Islet precursor cell (in vitro differentiated cells): Measurements from ENCODE around the gene INPP5D.
"Not testable (repeated sequence)": the region's sequence is repeated elsewhere in the genome, so short reads cannot be mapped to it uniquely, and the experiment has no call there.

Experiments used
- DNase-seq: peaks from one replicate; pipeline ENCODE4 v3.0.0-alpha.2; 2018

The INPP5D gene

DNA sequence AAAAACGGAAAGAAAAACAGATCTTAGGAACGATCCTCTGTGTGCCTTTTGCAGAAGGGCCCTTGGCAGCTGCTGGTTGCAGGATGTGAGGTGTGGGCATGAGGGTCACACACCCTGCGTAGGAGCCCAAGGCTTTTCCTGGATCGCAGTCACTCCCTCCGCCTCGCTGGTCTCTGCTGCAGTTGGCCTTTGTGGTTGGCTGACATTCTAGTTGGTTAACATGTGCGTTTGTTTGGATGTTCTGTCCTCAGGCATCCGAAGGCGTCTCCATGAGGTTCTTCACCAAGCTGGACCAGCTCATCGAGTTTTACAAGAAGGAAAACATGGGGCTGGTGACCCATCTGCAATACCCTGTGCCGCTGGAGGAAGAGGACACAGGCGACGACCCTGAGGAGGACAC lies 61.7 kb downstream of the INPP5D start:
- peak; percentile 68 for DNase-seq

DNA sequence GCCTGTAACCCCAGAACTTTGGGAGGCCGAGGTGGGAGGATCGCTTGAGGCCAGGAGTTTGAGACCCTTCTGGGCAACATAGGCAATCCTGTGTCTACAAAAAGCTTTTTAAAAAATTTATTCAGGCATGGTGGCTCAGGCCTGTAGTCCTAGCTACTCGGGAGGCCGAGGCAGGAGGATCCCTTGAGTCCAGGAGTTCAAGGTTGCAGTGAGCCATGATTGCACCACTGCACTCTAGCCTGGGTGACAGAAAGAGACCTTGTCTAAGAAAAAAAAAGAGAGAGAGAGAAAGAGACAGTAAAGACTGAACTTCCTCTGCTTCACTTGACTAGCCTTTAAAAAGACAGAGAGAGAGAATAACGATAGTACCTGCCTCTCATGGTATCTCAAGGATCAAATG lies 62.4 kb downstream of the INPP5D start:
- no peak for DNase-seq

DNA sequence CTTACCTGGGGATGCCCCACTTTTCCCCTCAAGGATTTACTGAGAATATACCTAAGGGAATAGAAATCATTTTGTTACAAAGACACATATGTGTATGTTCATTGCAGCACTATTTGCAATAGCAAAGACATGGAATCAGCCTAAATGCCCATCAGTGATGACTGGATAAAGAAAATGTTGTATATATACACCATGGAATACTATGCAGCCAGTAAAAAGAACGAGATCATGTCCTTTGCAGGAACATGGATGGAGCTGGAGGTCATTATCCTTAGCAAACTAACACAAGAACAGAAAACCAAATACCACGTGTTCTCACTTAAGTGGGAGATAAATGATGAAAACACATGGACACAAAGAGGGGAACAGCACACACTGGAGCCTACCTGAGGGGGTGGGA lies 63.4 kb downstream of the INPP5D start:
- not testable (repeated sequence) for DNase-seq

DNA sequence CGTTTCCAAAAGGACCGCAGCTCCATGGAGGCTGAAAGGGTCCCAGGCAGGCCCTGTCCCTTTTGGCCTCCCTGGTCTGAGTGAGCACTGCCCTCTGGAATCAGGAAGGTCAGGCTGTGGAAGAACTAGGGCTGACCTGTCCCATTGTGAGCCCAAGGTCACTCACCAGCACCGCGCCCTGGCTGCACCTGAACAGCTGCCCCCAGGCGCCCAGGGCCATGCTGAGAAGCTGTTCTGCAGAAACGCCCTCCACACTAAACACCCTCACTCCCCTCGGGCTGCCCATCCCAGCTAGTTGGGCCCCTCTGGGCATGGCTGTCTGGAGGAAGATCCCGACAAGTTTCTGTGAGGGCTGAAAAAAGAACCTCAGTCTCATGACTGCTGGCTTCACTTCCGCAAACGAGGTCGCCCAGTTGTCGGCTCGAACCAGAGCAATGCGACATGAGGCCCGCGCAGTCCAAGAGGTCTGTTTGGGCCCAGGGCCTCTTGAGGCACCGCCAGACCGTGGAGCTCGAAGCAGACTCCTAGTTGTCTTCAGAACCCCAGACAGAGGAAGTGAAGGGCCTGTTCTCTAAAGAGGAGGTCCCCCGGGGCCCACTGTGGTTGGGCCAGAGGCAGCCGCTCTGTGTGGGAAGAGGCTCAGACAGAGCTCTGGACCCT lies 64.4 kb downstream of the INPP5D start:
- DNase-seq, result no peak

DNA sequence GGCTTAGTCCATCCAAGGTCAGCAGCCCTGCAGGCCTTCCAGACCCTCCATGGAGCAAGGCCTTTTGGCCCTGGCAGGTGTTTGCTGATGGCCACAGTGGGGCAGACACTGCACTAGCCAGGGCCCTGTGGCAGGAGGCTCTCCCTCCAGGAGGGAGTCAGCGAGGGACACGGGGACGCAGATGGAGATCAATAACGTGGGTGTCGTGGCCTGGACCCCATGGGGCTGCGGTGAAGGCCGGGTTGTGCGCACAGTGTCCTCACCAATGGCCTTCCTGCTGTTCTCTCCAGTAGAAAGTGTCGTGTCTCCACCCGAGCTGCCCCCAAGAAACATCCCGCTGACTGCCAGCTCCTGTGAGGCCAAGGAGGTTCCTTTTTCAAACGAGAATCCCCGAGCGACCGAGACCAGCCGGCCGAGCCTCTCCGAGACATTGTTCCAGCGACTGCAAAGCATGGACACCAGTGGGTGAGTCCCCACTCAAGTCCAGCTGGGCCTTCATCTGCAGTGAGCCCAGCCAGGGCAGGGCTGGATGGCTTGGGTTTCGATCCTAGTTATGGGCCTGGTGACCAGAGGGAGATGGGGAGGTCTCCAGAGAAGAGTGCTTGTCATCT lies 65.4 kb downstream of the INPP5D start:
- DNase-seq, result no peak

DNA sequence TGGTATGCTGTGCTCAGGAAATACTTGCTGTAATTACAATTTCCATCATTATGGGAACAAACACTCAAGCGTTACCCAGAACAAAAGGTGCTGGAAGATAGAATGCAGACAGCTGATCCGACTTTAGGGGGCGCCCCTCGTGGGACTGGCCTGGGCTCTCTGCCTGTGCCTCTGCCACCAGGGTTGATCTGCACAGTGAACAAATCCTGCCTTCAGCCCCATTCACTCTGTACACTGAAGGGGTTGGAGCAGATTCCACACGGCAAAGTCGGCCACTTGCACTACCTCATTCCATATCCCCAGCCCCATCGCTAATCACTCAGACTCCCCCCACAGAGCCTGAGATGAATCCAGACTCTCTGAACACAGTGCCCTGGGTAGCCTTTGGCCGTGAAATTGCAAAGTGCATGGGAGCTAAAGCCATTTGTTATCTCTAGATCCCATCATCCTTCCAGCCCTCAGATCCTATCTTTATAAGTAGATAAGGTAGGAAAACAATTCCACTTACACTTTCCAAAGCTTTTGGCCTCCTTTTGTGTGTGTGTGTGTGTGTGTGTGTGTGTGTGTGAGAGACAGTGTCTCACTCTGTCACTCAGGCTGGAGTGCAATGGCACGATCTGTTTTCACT lies 69.3 kb downstream of the INPP5D start:
- DNase-seq, result peak; percentile 91

DNA sequence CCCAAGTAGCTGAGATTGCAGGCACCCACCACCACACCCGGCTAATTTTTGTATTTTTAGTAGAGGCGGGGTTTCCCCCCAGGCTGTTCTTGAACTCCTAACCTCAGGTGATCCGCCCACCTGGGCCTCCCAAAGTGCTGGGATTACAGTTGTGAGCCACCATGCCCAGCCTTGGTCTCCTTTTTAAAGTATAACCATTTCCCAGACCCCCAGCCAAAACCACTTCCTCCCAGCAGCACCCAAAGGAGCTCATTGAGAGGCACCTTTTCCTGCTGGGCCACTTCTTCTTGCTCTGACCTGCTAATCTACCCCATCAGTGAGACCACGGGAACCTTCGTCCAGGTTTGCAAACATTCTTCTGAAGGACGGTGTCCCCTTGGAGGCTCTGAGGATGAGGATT lies 69.9 kb downstream of the INPP5D start:
- DNase-seq, result no peak

DNA sequence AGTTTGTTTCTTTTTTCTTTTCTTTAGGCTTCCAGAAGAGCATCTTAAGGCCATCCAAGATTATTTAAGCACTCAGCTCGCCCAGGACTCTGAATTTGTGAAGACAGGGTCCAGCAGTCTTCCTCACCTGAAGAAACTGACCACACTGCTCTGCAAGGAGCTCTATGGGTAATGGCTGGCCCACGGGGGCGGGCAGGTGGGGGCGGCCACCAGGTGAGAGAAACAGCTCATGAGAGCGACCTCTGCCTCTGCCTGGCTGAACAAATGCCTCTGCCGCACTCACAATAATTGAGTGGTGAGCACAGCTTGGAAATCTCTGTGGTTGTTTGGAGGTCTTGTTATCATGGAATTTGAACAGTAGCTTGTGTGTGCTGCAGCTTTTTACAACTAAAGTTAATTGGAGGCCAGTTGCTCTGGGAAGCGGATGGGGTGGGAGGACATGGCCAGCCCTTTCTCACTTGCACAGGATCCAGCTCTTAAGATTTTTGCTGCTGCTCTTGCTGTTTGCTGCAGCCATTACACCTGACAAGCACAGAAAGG lies 70.4 kb downstream of the INPP5D start:
- peak; percentile 91 for DNase-seq

DNA sequence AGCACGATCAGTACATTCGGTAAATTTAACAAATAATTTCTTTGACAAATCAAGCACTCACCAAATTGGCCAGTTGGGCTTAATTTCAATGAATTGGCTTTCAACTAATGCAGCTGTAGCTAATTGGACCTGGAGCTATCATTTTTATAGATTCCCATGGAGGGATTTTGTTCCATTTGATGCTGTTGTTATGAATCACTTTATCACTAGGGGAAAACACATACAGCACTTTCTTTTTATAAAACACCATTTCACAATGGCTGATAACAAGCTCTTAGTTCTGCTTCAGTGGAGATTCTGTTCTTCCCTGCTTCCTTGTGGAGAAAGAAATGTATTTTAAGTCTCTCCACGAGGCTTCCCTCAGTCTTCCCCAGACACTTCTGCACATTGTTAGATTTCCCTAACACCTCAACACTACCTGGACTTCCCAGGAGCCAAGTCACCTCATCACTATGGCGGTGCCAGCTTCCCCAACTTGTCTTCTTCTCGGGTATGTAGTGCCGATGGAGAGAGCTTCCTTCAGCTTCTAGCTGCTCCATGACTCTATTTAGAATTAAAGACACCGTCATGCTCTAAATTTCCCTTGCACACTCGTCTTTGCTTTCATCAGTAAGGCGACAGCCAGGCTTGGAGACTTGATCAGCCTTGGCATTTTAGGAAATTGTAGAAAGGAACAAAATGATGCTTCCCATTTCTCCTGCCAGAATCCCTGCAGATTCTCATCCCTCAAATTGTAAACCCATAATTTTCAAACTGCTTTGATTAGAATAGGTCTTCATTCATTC lies 72.0 kb downstream of the INPP5D start:
- no peak for DNase-seq

DNA sequence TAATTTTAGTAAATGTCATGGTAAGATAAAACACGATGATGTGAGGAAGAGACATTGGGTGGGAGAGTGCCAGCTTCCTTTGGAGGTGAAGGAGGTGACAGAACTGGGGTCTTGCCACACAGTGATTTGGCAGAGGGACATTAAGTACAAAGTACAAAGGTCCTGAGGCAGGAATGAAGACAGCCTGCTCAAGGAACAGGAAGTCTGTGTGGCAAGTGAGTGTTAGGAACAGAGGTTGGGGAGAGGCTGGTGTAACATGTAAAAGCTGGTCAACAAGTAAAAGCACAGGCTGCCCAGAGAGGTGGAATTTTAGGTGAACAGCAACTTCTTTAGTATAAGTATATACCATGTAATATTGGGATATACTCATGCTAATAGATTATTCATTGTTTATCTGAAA lies 73.1 kb downstream of the INPP5D start:
- no peak for DNase-seq

DNA sequence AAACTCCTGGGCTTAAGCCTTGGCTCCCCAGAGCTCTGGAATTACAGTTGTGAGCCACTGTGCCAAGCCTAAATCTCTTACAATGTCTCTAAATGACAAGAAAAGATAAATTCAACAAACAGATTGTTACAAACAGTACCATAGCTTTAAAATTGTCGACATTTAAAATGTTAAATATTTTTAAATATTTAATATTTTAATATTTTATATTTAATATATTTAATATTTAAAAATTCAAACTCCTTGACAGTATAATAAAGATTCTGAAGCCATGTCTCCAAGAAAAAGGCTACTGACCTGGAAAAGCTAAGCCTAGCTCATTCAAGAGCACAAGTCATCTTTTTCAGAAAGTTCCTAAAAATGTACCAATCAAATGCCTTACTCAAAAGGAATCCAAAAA lies 75.3 kb downstream of the INPP5D start:
- no peak for DNase-seq

DNA sequence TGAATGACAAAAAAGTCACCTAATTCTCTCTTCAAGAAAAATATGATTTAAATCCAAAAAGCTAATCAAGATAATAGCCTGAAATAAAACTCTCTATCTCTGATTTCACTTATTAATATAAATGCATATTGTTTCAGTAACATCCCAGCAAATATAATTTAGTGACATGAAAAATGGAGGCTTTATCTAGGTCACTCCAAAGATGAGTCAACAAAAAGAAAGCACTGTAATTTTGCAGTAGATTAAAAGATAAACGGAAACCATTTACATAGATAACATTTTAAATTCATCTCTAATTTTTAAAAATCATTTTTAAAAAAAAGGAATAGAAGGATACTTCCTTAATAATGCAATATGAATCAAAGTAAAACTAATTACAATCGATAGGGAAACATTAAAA lies 76.9 kb downstream of the INPP5D start:
- no peak for DNase-seq

DNA sequence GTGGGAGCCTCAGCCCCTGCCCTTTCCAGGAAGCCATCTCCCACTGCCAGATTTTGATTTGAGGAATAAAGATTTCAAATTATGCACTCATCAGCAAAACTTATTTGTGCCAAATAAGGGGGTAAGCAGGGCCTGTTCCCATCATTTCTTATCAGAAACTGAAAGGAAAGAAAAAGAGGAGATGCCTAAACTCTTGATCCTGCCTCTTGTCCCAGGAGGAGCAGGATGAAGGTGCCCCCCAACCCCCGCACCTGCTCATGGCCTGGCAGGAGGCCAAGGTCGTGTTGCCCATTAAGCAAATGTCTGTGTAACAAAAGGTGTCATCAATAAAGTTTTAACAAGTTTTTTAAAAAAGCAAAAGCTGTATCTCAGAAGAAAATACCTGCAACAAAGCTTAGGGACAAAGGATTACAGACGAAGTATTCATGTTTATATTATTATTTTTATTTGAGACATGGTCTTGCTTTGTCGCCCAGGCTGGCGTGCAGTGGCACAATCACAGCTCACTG lies 80.0 kb downstream of the INPP5D start:
- no peak for DNase-seq

DNA sequence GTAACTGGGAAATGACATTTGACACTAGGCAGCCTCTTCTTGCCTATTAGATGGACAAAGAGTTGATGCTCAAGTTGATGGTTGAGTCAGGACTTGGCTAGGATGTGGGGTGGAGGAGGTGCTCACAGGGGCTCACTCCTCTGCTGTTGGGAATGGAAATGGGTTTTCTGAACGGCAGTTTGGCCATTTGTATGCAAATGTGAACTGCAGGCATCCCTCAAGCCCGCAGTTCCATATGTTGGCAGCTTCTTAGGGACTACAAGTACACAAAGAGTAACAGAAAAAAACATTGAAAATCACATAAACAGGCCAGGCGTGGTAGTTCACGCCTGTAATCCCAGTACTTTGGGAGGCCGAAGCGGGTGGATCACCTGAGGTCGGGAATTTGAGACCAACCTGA lies 80.8 kb downstream of the INPP5D start:
- no peak for DNase-seq

DNA sequence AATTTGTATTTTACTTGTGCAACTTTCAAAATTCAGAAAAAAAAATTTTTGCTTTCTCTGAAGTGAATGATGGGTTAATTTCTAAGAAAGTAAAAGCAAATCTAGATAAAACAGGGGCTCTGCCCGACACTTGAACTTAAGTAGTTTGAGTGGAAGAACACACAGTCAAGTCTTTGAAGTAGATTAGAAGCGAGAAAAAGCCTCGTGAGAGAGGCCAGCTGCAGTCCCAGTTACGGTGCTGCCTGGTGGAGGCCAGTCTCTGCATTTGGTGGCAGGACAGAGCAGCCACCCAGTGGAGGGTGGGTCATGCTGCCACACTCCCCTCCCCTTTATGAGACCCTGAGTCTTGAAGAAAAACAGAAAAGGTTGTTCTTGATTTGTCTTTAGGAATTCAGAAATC lies 81.8 kb downstream of the INPP5D start:
- no peak for DNase-seq

DNA sequence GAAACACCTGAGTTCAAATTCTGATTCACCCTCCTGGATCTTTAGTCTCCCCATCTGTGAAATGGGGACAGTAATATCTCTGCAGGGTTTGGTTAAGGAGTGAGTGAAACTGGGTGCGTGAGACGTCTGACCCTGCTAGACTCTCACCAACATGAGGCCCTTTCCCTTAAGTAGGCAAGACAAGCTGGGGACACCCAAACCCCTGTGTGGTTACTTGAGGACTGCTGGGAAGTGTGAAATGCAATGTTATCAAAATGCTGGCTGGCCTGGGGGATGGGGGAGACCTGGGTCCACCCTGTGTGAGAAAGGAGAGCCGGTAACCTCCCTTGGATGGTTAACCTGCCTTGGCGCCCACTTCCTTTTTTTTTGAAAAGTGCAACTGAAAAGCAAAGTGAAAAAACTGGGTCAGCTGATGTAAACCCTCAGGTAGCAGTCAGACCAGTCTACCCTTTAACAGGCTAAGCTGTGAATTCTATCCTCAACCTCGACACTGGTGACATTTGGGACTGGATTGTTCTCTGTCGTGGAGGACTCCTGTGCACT lies 82.3 kb downstream of the INPP5D start:
- no peak for DNase-seq

DNA sequence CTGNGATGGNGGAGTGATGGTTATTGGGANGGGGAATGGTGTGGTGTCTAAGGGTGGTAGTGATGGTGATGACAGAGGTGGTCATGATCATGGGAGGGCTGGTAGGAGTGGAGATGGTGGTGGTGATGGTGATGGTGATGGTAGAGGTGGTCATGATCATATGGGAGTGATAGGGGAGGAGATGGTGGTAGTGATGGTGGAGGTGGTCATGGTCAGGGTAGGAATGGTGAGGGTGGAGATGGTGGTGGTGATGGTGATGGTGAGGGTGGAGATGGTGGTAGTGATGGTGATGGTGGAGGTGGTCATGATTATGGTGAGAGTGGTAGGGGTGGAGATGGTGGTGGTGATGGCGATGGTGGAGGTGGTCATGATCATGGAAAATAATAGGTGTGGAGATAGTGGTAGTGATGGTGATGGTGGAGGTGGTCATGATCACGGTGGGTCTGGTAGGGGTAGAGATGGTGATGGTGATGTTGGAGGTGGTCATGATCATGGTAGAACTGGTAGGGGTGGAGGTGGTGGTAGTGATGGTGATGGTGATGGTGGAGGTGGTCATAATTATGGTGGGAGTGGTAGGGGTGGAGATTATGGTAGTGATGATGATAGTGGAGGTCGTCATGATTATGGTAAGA lies 83.7 kb downstream of the INPP5D start:
- DNase-seq, result no peak

DNA sequence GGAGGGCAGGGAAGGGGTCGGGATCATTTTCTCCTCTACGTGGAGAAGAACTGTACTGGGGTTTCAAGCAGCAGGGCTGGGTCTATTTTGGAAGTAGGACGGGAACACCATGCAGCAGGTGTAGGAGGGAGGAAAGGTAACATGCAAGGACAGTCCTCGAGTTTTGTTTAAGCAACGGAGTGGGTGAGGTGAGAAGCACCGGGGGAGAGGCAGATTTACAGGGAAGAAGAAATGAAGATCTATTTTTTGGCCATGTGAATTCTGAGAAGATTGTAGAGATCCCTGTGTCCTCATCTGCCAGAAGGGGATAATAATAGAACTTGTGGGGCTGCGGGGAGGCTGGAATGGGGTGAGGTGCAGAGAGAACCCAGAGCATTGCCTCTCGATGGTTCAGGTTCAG lies 85.6 kb downstream of the INPP5D start:
- no peak for DNase-seq

DNA sequence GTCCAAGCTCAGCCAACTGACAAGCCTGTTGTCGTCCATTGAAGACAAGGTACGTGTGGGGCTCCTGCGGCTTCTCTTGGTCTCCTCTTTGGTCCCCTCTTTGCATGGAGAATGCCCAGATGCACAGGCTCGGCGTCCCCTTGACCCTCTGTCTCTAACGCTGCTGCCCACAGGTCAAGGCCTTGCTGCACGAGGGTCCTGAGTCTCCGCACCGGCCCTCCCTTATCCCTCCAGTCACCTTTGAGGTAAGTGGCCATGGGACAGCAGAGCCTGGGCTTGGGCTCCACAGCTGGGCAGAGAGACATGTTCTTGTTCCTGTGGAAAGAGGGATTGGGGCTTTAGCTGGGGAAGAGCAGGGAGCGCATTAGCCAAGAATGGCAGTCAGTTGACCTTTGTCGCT lies 86.1 kb downstream of the INPP5D start:
- no peak for DNase-seq

DNA sequence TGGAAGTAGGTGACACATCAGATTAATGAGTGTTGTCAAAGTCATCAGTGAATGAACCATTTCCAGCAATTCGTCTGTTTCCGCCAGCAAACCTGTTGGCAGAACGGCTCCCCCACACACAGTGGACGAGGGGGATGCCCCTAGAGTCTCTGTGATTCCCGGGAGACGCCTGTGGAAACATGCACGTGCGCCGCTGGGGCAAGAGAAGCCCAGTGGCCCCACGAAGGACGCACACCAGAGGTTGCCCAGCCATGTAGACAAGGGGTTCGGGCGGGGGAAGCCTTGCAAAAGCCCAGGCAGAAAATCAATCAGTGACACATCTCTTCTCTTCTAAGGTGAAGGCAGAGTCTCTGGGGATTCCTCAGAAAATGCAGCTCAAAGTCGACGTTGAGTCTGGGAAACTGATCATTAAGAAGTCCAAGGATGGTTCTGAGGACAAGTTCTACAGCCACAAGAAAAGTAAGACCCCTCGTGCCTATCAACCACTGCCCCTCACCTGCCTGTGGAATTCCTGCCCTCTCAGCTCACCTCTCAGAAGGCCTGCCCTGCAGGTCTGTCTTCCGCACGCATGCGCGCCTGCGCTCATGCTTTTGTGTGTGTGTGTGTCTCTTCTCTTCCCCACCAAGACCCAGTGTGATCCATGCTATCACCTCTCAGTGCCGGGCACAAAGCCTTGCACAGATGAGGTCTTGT lies 87.1 kb downstream of the INPP5D start:
- no peak for DNase-seq

DNA sequence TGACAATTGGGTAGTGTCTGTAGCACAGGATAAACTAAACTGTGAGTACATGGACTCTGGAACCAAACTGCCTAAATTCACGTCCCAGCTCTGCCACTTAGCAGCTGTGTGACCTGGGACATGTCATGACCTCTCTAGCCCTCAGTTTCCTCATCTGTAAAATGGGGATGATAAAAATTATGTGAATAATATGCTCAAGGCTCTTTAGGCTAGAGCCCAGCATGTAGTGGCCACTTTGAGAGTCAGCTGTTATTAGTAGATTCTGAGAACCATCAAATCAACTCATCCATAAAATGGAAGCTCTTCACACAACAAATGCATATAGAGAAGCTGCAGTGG lies 87.7 kb downstream of the INPP5D start:
- DNase-seq, result no peak

DNA sequence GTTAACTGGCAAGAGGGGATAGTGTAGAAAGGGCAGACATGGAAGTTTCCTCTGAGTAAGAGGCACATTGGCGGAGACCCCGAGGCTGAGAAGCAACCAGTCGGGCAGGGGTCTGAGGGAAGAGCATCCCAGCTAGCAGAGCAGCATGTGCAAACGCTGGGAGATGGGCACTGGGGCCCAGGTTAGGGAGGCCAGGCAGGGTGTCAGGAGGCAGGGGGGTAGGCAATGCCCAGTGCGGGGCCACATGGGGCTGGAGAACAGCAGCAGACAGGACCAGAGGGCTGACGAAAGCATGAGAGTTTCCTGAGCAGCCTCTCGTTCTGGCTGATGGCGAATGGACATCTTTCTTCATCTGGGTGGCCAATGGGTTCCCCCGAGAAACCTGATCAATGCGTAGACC lies 88.2 kb downstream of the INPP5D start:
- DNase-seq, result no peak
